Skeletal muscle satellite cell (primary cell): ENCODE results near the gene SLC39A2.

Experiments used
- H3K27me3 ChIP-seq: 2 replicates; pipeline ENCODE4 v1.7.0; 2013; ENCODE audit warnings: low read length; ENCODE audit not compliant: control insufficient read depth, insufficient read depth
- H3K36me3 ChIP-seq: 2 replicates; pipeline ENCODE4 v1.7.0; 2013; ENCODE audit warnings: mild to moderate bottlenecking, control low read depth, low read length; ENCODE audit not compliant: insufficient read depth
- H3K4me1 ChIP-seq: 2 replicates; pipeline ENCODE4 v1.7.0; 2013; ENCODE audit warnings: low read length; ENCODE audit not compliant: control insufficient read depth, insufficient read depth
- H3K4me2 ChIP-seq: 2 replicates; pipeline ENCODE4 v1.7.0; 2013; ENCODE audit warnings: mild to moderate bottlenecking, low read length
- H3K4me3 ChIP-seq: 2 replicates; pipeline ENCODE4 v1.7.0; 2013; ENCODE audit warnings: low read length
- H3K9ac ChIP-seq: 2 replicates; pipeline ENCODE4 v1.7.0; 2013; ENCODE audit warnings: mild to moderate bottlenecking, low read depth, low read length, moderate library complexity
- H3K9me3 ChIP-seq: replicated peaks from 2 replicates; pipeline ENCODE4 v1.7.0; 2013; ENCODE audit warnings: mild to moderate bottlenecking, control low read depth, low read length

The SLC39A2 gene

DNA sequence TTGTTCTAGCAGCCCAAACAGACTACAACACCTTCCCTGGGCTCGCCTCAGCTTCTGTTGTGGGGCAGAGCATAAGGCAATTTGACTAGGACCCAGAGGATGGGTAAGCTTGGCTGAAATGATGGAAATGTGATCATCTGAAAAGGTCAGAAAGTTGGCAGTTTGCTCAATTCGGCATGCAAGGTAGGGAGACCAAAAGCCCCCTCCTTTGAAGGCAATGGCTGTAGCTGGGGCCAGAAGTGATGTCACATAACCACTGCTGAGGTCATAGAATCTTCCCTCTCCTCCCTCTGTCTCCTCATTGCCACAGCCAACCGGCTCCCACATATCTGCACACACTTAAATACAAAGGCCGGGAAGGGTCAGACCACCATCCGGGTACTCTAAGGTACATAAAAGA lies 30.8 kb downstream of the SLC39A2 start, which contains the start of gene TPPP2:
Gene TPPP2 (plus strand): TSS at position 301 of the 400 bp plus-strand sequence. CDS start 365 bp downstream, outside the sequence.
- no peaks in the 10 kb centered on the region for H3K36me3 ChIP-seq
- H3K4me2 ChIP-seq: no peak within 1 kb of the TSS
- H3K9ac ChIP-seq: no peak within 1 kb of the TSS
- H3K9me3 ChIP-seq: no peaks in the 10 kb centered on the region
- peaks cover 75% of the 10 kb centered on the region for H3K27me3 ChIP-seq
- no peak within 1 kb of the TSS for H3K4me3 ChIP-seq
- no peaks in the 10 kb centered on the region for H3K4me1 ChIP-seq

DNA sequence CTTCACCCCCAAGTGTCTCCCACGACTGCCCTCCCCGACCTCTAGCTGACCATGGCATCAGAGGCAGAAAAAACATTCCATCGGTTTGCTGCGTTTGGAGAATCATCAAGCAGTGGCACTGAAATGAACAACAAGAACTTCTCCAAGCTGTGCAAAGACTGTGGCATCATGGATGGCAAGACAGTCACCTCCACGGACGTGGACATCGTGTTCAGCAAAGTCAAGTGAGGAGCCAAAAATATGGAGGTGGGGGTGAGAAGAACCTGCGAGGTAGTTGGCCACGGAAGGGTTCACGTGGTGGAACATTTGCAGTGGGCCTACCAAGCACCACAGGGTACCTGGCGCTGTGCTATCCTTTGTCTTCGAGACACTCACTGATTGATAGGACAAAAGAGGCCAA lies 31.4 kb downstream of the SLC39A2 start:
- Histone ChIP-seq H3K4me2 (no peak overlapping the region), H3K36me3 (no peaks in the 10 kb centered on the region)

DNA sequence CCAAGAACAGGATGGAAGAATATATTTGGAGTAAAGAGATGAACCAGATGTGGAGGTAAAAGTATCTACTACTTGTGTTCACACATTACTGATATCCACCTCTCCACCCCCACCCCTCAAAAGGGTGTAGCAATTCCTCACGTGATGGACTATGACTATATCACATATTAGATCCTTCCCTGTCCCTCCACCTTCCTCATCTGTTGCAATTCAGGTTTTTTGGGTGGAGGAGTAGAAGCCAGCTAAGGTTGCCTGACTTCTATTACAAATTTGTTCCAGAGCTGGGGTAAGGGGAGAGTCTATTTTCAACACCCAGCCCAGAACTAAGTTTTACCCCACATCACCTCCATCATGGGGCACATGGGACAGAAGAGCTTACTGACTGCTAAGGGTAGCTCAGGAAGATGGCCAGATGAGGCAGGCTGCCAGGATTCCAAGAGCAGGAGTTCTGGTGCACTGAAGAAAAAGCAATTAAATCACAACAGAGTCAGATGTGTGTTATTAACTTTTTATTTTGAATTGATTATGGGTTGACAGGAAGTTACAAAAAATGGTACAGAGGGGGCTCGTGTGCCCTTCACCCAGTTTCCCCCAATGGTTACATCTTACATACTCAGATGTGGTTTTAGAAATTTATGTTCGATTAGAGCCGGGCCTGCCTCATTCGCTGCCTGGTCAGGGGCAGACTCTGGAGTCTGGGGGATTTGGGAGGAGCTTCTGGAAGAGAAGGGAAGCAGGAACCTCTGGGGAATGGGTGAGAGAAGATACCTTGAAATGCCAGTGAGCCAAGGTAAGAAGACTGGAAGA lies 33.4 kb downstream of the SLC39A2 start:
- H3K36me3 ChIP-seq: no peaks in the 10 kb centered on the region
- H3K27me3 ChIP-seq: peaks cover 67% of the 10 kb centered on the region
- H3K9me3 ChIP-seq: no peaks in the 10 kb centered on the region
- H3K4me1 ChIP-seq: no peaks in the 10 kb centered on the region
- no peak overlapping the region for H3K9ac ChIP-seq
- H3K4me3 ChIP-seq: no peak overlapping the region
- H3K4me2 ChIP-seq: no peak overlapping the region

More for the DNA sequence above, 31.4 kb downstream of the SLC39A2 start:
- H3K4me1 ChIP-seq: no peaks in the 10 kb centered on the region
- no peak overlapping the region for H3K9ac ChIP-seq
- H3K27me3 ChIP-seq: peaks cover 74% of the 10 kb centered on the region
- no peak overlapping the region for H3K4me3 ChIP-seq
- no peaks in the 10 kb centered on the region for H3K9me3 ChIP-seq

DNA sequence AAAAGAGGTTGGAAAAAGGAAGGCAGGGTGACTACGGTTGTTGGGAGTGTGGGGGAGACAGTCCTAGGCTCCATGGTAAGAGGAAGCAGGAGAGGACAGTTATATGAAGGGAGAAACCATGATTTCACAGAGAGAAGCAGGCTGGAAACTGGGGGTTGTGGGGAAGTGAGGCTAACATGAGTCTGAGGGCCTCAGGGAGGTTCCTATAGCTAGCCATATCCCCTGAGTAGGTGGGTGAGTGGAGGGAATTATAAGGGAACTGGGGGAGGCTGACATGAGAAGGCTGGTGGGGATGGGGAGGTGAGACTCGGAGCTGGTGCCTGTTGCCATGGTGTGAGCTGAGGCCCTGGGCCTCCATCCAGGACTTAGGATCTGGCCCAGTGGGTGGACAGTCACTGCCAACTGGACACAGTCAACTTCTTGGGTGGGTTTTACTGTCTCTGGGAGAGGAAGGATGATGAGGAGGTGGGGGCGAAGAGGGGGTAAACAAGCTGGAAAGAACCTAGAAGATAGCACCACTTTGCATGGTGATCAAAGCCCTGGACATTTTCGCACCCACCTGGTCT lies 34.1 kb downstream of the SLC39A2 start:
- no peak overlapping the region for H3K9ac ChIP-seq
- no peaks in the 10 kb centered on the region for H3K36me3 ChIP-seq

DNA sequence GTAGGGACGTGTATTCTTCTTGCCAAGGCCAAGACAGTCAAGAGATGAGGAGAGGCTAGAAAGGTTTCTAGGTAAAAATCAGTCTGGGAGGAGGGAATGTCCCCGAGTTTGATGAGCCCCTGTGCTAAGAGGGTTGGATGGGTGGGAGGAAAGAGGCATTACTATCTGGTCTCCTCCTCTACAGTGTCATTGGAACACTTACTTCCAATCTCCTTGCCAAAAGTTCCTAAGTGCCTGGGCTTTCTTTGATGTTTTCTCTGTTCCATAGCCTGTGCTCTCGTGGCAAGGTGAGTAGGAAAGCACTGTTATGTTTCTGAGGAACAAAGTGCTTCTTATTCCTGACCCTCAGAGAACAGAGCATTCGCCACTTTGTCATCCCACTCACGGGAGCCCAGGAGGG lies 35.6 kb downstream of the SLC39A2 start, which contains the start of gene RNASE13:
Gene RNASE13 (minus strand): TSS at position 101 of the 400 bp plus-strand sequence. CDS start 519 bp downstream, outside the sequence.
- Histone ChIP-seq H3K9ac (no peak within 1 kb of the TSS), H3K9me3 (no peaks in the 10 kb centered on the region), H3K27me3 (peaks cover 72% of the 10 kb centered on the region), H3K4me3 (no peak within 1 kb of the TSS), H3K36me3 (no peaks in the 10 kb centered on the region), H3K4me1 (peaks cover 12% of the 10 kb centered on the region), H3K4me2 (no peak within 1 kb of the TSS)

More for the DNA sequence above, 34.1 kb downstream of the SLC39A2 start:
- peaks cover 70% of the 10 kb centered on the region for H3K27me3 ChIP-seq
- H3K4me3 ChIP-seq: no peak overlapping the region
- H3K4me1 ChIP-seq: no peaks in the 10 kb centered on the region
- H3K9me3 ChIP-seq: no peaks in the 10 kb centered on the region
- H3K4me2 ChIP-seq: no peak overlapping the region

DNA sequence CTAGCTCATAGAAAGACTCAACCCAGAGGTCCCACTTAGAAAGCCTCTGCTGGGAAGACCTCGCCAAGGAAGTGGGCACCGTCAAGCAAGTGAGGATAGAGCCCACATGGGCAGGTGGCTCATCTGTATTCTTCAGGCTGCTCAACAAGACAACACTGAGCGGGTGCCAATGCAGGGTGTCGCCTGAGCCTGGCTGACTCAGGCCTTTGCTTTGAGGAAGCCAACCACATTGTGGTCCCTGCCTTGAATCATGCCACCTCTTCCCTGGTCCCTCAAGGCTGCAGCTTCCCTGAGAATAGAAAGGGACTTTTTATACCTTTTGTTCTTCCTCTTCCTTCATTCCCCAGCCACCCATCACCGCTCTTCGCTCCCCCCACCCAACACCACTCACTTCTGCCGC lies 37.7 kb downstream of the SLC39A2 start:
- peaks cover 19% of the 10 kb centered on the region for H3K4me1 ChIP-seq
- no peak overlapping the region for H3K4me2 ChIP-seq
- no peaks in the 10 kb centered on the region for H3K9me3 ChIP-seq
- no peak overlapping the region for H3K9ac ChIP-seq
- H3K4me3 ChIP-seq: no peak overlapping the region
- H3K36me3 ChIP-seq: no peaks in the 10 kb centered on the region
- peaks cover 51% of the 10 kb centered on the region for H3K27me3 ChIP-seq

DNA sequence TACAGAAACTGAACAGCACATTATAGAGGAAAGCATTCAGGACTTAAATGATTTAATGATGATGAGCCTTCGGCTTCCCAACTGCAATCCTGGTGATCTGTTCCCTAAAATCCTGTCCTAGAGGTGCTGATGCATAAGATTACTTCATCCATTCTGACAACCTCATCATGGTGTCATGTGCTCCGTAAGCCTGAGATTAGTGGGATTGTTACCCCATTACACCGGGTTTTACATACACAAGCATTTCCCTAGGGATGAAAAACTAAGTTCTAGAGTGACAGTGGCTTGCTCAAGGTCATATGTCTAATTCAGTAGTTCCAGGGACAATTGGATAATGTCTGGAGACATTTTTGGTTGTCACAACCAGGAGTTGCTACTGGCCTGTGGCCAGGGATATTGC lies 38.1 kb downstream of the SLC39A2 start:
- Histone ChIP-seq H3K4me1 (peaks cover 24% of the 10 kb centered on the region), H3K4me2 (no peak overlapping the region)

DNA sequence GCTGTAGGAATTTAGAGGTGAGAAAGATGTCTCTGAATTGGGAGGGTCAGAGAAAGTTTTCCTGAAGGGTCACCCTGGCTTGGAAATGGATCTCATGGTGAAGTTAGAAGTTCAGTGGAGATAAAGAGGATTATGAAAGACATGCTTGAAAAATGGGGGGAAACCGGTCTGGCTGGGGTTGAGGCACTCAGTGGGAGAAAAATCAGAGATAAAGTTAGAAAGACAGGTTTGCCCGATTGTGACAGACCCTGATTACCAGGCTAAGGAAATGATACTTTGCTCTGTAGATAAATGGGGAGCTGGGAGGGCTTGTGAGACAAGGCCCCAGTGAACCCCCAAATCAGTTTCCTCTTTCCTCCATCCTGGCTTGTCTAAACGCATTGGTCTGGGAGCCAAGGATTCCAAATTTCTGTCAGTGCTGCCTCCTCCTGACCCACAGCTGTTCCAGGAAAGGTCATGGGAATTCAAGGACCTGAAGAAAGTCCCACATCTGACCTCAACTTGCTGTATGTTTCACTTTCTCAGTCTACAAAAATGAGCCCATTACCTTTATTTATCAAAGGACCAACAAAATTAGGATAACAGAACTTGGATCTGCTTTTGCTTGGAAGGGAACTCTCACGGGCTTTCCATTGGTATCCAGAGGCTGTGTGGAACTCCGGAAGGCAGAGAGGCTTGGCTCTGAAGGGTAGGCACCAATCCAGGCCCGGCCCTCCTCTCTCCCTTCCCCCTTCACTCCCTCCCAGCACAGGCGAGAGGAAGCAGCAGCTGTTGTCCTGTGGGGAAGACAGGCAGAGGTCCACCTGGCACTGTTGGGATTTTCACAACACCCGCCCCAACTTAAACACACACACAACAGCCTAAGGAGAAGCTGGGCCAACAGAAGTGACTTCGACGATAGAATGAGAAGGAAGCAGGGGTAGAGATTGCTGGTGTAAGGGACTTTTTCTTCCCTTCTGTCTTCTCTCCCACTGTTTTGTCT lies 39.6 kb downstream of the SLC39A2 start:
- Histone ChIP-seq H3K27me3 (peaks cover 43% of the 10 kb centered on the region), H3K4me3 (no peak overlapping the region), H3K9me3 (no peaks in the 10 kb centered on the region), H3K9ac (no peak overlapping the region), H3K4me2 (peak overlapping the region; percentile 43), H3K36me3 (no peaks in the 10 kb centered on the region), H3K4me1 (peaks cover 39% of the 10 kb centered on the region)

More for the DNA sequence above, 38.1 kb downstream of the SLC39A2 start:
- no peak overlapping the region for H3K4me3 ChIP-seq
- H3K36me3 ChIP-seq: no peaks in the 10 kb centered on the region
- H3K27me3 ChIP-seq: peaks cover 47% of the 10 kb centered on the region
- no peak overlapping the region for H3K9ac ChIP-seq
- no peaks in the 10 kb centered on the region for H3K9me3 ChIP-seq

DNA sequence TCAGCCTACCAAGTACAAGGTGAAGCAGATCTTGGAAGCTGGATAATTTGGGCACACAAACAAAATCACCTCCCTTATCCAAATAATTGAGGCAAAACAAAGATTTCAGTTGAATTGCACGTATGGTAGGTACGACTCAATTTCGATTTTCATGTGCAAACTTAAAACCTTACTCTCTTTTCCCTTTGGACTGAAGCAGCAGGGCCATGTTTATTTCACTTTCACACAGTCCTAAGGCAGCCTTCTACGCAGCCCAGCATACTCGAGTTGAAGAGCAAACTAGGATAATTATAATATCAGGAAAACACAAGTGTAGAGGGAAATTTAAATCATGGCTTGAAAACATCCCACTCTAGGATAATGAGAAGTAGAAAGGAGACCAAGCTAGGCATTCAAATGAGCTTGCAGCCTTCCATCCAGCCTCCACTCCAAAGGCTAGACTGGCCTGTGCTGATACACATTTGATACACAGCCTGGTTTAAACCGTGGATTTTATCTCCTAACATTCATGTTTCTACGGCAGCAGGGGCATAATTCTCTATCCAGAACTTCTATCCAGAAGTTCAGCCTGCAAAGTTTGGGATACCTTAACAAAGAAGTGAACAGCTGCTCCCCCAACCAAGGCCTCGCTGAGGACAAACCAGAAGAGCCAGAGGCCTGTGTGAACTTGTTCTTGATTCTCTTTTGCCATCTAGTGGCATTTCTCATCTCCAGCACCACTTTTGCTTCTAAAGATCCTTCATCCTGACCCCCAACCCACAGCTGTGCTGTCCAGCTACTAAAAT lies 40.7 kb downstream of the SLC39A2 start:
- peaks cover 41% of the 10 kb centered on the region for H3K27me3 ChIP-seq
- no peak overlapping the region for H3K9ac ChIP-seq
- H3K4me1 ChIP-seq: peaks cover 40% of the 10 kb centered on the region
- H3K9me3 ChIP-seq: no peaks in the 10 kb centered on the region
- H3K4me2 ChIP-seq: no peak overlapping the region
- no peaks in the 10 kb centered on the region for H3K36me3 ChIP-seq
- H3K4me3 ChIP-seq: no peak overlapping the region

DNA sequence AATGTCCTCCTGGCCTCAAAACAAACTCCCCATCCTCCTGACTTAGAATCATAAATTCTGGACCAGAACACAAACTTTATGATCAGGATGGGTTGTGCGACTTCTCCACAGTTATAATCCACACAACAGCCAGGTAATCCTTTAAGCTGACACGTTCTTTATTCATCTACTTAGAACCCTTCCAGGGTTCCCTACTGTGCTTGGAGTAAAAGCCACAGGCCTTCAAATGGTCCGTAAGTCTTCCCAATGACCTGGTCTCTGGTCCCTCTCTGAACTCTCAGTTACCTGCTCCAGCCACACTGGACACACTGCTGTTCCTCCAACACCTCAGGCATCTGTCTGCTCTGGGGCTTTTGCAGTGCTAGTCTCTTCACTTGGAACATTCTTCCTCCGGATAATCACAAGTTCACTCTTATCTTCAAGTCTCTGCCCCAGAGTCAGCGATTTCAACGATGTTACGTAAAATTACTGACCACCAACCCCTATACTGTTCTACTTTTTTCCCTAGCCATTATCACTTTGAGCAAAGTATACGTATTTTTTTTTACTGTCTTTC lies 41.4 kb downstream of the SLC39A2 start:
- Histone ChIP-seq H3K27me3 (peaks cover 43% of the 10 kb centered on the region), H3K4me1 (peaks cover 40% of the 10 kb centered on the region), H3K9ac (no peak overlapping the region), H3K36me3 (no peaks in the 10 kb centered on the region), H3K9me3 (no peaks in the 10 kb centered on the region), H3K4me2 (no peak overlapping the region), H3K4me3 (no peak overlapping the region)
